GM18499 (cell line): ENCODE data around the gene CLPX.
"Not testable (repeated sequence)": the region's sequence is repeated elsewhere in the genome, so short reads cannot be mapped to it uniquely, and the experiment has no call there.

ENCODE experiments used
- ATAC-seq: cut with Tn5 transposase; IDR thresholded peaks from one replicate; pipeline ENCODE4 v1.9.1; 2021; ENCODE audit warnings: moderate number of reproducible peaks; ENCODE audit not compliant: insufficient read depth, unreplicated experiment

The CLPX gene

DNA sequence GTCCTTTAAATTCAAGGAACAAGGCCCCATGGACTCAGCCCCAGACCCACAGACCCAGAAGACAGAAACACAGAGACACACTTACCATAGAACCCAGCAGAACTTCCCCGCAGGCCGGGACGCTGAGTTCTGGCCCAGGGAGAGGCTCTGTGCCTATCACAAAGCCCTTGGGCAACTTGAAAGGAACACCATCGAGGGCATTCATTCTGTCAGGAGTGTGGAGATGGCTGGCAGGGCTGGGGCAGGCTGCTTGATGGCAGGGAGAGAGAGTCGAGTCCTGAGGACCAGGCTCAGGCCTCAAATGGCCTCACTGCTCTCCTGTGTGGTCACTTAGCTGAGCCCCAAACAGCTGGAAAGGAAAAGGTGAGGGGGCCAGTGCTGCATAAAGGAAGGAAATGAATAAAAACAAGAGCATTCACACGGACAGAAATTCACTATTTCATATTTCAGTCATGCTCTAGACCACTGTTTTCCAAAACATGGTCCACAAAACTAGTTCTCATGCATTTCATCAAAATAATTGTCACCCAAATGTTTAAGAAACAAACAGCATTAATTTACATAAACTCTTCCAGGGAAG lies 79.0 kb downstream of the CLPX start:
- ATAC-seq: no peak

DNA sequence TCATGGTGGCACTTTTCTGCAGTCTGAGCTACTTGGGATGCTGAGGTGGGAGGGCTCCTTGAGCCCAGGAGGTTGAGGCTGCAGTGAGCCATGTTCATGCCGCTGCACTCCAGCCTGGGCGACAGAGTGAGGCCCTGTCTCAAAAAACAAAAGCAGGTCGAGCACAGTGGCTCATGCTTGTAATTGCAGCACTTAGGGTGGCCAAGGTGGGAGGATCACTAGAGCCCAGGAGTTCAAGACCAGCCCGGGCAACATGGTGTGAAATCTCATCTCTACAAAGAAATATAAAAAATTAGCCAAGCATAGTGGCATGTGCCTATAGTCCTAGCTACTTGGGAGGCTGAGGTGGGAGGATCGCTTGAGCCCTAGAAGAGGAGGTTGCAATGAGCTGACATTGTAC lies 80.1 kb downstream of the CLPX start:
- no peak for ATAC-seq

DNA sequence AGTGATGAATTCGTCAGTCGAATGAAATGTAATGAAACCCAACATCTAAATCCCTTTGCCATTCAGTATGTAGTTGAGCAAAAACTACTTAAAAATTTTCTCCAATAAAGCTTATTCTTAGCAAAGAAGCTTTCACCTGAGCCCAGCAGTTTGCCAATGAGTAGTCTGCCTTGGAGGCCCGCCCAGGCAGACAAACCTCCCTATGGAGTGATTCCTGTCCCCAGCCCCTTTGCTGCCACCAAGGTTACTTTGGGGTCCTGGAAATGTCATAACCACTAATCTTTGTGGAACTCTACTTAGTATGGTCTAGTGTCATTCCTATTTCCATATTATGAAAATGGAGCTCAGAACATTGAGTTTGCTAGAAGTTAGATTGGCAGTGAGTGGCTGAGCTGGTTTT lies 82.2 kb downstream of the CLPX start:
- ATAC-seq: no peak

DNA sequence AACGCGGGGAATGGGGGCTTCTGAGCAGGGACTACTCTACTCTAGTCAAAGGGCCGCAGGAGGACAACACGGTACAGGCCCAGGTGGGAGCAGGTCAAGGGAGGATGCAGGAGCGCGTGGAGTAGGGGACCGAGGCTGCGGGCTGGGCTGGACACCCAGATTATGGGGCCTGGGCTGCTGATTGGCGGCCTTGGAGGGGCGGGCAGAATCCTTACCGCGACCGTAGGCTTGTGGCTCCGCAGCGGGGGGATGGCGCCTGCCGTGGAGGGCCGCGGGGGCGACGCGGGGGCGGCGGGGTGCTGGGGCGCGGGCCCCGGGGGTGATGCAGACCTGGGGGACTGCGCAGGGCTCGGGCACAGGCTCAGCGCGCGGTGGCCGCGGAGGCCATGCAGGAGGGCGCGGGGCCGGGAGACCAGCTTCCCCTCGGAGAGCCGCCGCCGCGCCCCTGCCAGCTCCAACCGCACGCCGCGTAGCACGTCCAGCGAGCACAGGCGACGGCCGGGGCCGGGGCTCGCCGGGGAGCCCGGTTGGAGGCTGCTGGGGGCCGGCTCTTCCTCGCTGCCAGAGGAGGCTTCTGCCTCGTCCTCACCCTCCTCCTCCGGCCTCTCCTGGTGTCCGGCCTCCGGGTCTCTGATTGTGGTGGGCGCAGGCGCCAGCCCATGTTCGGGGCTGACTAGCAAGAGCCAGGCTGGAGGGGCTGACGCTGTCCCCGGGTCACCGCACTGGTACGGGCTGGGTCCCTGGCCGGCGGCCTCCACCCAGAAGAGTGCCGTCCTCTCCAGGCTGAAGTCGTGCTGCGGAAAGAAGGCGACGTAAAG lies 83.0 kb downstream of the CLPX start:
- no peak for ATAC-seq

DNA sequence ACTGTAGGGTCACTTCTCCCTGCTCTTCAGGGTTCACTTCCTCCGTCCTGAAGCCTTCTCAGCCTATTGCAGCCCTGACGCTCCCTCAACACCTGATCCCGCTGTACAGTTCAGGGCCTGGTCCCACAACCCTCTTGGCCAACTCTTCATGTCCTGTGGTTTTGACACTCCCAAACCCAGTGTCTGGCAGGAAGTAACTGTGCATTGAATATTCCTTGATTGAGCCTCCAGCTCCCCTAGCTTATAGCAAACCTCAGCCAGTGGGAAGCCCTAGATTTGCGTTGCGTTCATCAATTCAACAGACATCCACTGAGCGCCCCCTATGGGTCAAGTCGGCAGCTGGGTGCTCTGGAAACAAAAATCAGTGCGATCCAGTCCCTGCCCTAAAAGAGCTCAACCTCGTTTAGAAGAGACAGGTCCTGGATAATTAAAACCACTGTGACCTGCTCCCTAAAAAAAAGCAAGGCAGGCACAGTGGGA lies 83.7 kb downstream of the CLPX start:
- ATAC-seq: no peak

DNA sequence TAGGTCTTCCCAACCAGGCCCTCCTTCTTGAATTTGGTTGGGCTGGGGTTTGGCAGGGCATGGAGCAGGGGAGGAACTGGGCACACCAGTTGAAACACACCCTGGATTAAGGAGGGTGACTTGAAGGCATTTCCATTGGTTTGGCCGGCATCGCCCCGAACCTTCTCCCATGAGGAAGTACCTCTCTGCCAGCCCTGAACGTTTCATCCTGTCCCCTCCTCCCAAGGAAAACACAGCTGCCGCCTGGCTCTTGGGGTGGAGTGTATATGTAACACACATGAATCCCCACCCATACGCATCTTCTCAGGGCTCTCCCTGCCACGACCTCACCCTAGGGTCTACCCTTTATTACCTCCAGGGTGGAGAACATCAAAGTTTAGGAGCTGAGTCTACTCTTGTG lies 84.7 kb downstream of the CLPX start:
- ATAC-seq: no peak

DNA sequence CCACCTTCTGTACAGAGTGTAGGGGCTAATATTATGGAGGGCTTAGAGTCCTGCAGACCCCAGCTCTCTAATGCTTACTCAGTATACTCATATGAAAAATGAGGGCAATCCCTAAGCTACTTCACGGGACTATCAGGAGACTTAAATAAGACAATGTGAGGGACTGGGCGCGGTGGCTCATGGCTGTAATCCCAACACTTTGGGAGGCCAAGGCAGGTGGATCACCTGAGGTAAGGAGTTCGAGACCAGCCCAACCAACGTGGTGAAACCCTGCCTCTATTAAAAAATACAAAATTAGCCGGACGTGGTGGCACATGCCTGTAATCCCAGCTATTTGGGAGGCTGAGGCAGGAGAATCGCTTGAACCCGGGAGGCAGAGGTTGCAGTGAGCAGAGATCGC lies 85.3 kb downstream of the CLPX start:
- not testable (repeated sequence) for ATAC-seq

DNA sequence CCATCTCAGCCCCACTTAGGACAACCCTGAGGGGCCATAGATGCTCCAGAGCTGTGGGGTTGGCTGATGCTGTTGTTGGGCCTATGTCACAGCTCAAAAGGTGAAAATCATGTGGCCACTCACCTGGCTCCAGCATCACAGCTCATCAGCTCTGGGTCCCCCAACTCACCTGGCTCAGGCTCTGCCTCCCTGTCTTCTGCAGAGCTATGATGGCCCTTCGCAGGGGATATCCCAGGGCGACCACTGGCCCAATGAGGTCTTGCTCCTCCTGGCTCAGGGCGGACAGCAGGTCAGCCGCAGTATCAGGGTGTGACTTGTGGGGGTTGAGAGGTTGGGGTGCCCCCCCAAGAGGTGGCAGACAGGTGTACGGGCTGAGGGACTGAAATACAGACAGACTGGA lies 85.8 kb downstream of the CLPX start:
- ATAC-seq: no peak
